ENCODE results near the gene MEIOSIN. TPM values are rescaled to one million over a fixed set of nuclear protein-coding genes. Genes with fewer than 3 reads are reported as not detected.

The MEIOSIN gene
- polyA plus RNA-seq, 1 of the 3 experiments (the other 2 are of a cell fraction), result 0.03 TPM

DNA sequence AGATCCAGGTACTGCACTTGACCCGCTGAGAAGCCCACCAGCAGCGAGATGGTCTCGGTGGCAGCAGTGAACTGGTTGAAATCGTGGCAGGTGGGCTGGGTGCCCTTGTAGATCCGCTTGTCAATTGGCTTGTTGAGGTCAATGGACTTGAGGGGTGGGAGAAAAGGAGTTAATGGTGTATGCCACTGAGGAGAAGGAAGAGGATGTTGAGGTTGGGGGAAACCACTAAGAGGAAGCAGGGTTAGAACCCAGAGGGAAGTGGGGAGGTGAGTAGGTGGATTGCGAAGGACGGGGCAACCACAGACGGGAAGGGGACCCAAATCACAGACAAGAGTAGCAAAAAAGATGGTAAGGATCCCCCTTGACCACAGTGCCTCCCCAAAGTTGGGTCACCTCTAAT, 57.7 kb downstream of the MEIOSIN start:
- Histone ChIP-seq H4K20me1 (ENCODE audit: insufficient read depth) (no peaks in the 10 kb centered on the region), H2AFZ (ENCODE audit: low read depth) (no peak overlapping the region), H3K36me3 (replicated peaks in 1 of 2; ENCODE audit: control insufficient read depth in 1 of 2, insufficient read depth in 2 of 2, low read length in 1 of 2) (peaks cover 27 to 28% of the 10 kb centered on the region in 2 experiments), H3K27me3 (ENCODE audit: insufficient read depth) (no peaks in the 10 kb centered on the region), H3K4me2 (peak overlapping the region; percentile 73), H3K9me2 (no peaks in the 10 kb centered on the region), H3K27ac (ENCODE audit: low read depth in 2 of 2, low read length in 1 of 2) (no peak overlapping the region), H3K4me3 (ENCODE audit: low read depth in 2 of 2, low read length in 1 of 2) (peak overlapping the region; percentile 68 to 74; a peak in 3 of 4 replicates), H3F3A (replicated peaks; ENCODE audit: insufficient read depth) (no peaks in the 10 kb centered on the region), H3K9ac (peak overlapping the region; percentile 77; the same call in 1 of the 2 replicates), H3K79me2 (ENCODE audit: insufficient read depth) (peaks cover 60% of the 10 kb centered on the region), H3K9me3 (no peaks in the 10 kb centered on the region), H3K4me1 (ENCODE audit: control insufficient read depth in 1 of 2, insufficient read depth in 2 of 2, low read depth in 1 of 2, low read length in 1 of 2) (peaks cover 0 to 18% of the 10 kb centered on the region in 2 experiments; a peak in 1 of 4 replicates)
- WGBS (ENCODE audit: low lambda C conversion rate), result 94% methylated on average over 8 of the region's 8 CpGs
- no peak for DNase-seq
- ChIA-PET POLR2A (no interaction called here), CTCF (interaction anchor here (0.6 to 3.9 kb wide), 5 partner anchors 8 to 108 kb away, joined by 3 to 33 read pairs (median 3); partner anchors contain the start of gene SIX5)
- no peak for TF ChIP-seq RFX5 (IDR thresholded peaks at IDR 0.05; ENCODE audit: low read length)
- TF ChIP-seq CTCF (IDR thresholded peaks at IDR 0.05), result no peak
- no peak for TF ChIP-seq SIN3A (IDR thresholded peaks at IDR 0.05; ENCODE audit: borderline replicate concordance, low read depth, low read length)
- no peak for TF ChIP-seq EZH2phosphoT487 (IDR thresholded peaks at IDR 0.05; ENCODE audit: borderline replicate concordance, low read depth)
- no peak for TF ChIP-seq FOXJ3 (CRISPR knock-in tag; IDR thresholded peaks at IDR 0.05)
- TF ChIP-seq RAD21 (IDR thresholded peaks at IDR 0.05; ENCODE audit: low read length), result no peak

DNA sequence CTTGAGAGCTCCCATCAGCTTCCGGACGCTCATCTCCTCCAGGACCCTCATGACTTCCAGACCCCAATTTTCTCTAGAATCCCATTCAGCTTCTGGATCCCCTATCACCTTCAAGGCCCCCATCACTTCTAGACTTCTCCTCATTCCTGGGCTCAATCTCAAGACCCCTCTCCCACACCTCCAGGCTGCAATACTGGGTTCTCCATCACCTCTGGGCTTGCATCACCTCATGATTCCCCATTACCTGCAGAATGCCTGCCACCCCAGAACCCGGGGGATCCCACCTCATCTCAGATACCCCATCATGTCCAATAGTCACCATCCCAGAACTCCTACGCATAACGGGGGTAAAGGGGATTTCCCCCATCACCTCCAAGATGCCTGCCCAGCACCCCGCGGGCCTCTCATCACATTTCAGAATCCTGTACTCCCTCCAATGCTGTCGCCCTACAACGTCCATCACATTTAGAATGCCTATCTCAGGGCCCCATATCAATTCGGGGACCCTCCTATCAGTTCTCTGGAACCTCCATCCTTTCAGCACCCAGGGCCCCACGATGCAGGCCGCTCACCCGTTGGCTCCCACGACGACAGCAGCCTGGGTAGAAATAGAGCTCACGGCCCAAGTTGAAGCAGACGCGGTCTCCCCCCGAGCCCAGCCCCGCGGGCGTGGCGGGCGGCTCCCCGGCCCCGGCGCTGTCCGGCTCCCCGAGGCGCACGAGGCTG, 58.7 kb downstream of the MEIOSIN start:
- peak overlapping the region; percentile 42 to 76; a peak in 2 of 4 replicates for H3K27ac ChIP-seq (ENCODE audit: low read depth in 2 of 2, low read length in 1 of 2)
- WGBS (ENCODE audit: low lambda C conversion rate), result 14% methylated on average over 15 of the region's 31 CpGs
- CTCF ChIA-PET, result interaction anchor here (1.3 to 3.9 kb wide), 4 partner anchors 22 to 91 kb away, joined by 3 to 33 read pairs (median 6); partner anchors contain the start of gene SIX5

More for the DNA sequence above, 58.7 kb downstream of the MEIOSIN start:
- Histone ChIP-seq H3K4me3 (ENCODE audit: low read depth in 2 of 2, low read length in 1 of 2) (peak overlapping the region; percentile 68 to 74), H3F3A (replicated peaks; ENCODE audit: insufficient read depth) (no peaks in the 10 kb centered on the region), H3K4me1 (ENCODE audit: control insufficient read depth in 1 of 2, insufficient read depth in 2 of 2, low read depth in 1 of 2, low read length in 1 of 2) (peaks cover 0 to 18% of the 10 kb centered on the region in 2 experiments; a peak in 1 of 4 replicates), H3K9me3 (no peaks in the 10 kb centered on the region), H4K20me1 (ENCODE audit: insufficient read depth) (no peaks in the 10 kb centered on the region), H3K36me3 (replicated peaks in 1 of 2; ENCODE audit: control insufficient read depth in 1 of 2, insufficient read depth in 2 of 2, low read length in 1 of 2) (peaks cover 19 to 27% of the 10 kb centered on the region in 2 experiments), H3K9me2 (no peaks in the 10 kb centered on the region), H3K79me2 (ENCODE audit: insufficient read depth) (peaks cover 54% of the 10 kb centered on the region), H3K4me2 (peak overlapping the region; percentile 73), H3K27me3 (ENCODE audit: insufficient read depth) (no peaks in the 10 kb centered on the region), H2AFZ (ENCODE audit: low read depth) (no peak overlapping the region), H3K9ac (peak overlapping the region; percentile 77)
- no peak for DNase-seq
- POLR2A ChIA-PET, result no interaction called here
- no peak for TF ChIP-seq RAD21 (IDR thresholded peaks at IDR 0.05; ENCODE audit: low read length)
- no peak for TF ChIP-seq TEAD4 (IDR thresholded peaks at IDR 0.05; ENCODE audit: borderline replicate concordance, insufficient read depth)
- no peak for TF ChIP-seq CHD2 (IDR thresholded peaks at IDR 0.05; ENCODE audit: low read length, partially characterized antibody)
- TF ChIP-seq USF1 (IDR thresholded peaks at IDR 0.05; ENCODE audit: borderline replicate concordance, low read depth), result no peak
- no peak for TF ChIP-seq RXRA (IDR thresholded peaks at IDR 0.05; ENCODE audit: borderline replicate concordance, low read depth)
- TF ChIP-seq SIN3A (IDR thresholded peaks at IDR 0.05; ENCODE audit: borderline replicate concordance, low read depth, low read length), result no peak
- TF ChIP-seq MXI1 (IDR thresholded peaks at IDR 0.05; ENCODE audit: low read depth, low read length), result no peak

All from SK-N-SH (cell line).